Vagina (tissue), 2 donors: Measurements from ENCODE around the gene MAD1L1.

ENCODE experiments used
- CTCF ChIP-seq, 3 experiments: fragments of 450-650 bp in 2 of 3; fragments of 200-600 bp in 1 of 3; sonication (generic) in 1 of 3; IDR thresholded peaks; one replicate each; pipeline ENCODE4 v1.5.1; 2017 to 2019; ENCODE audit warnings: antibody characterized with exemption in 3 of 3, mild to moderate bottlenecking in 2 of 3, moderate library complexity in 2 of 3
- POLR2AphosphoS5 ChIP-seq, 2 donors: sonication (generic); formaldehyde crosslinking; IDR thresholded peaks; one replicate each; pipeline ENCODE4 v1.9.0; 2017; ENCODE audit warnings: antibody characterized with exemption in 2 of 2, mild to moderate bottlenecking in 2 of 2, low read depth in 1 of 2; ENCODE audit not compliant: insufficient read depth in 1 of 2

GRCh38 chr7:1950452-1951158 is 282.1 kb downstream of the MAD1L1 start:
- no peak for TF ChIP-seq CTCF (IDR thresholded peaks at IDR 0.05)
- TF ChIP-seq POLR2AphosphoS5 (IDR thresholded peaks at IDR 0.05; ENCODE audit: insufficient read depth in 1 of 2, low read depth in 1 of 2): no peak
